NOMO-1 treated with DMSO at 0.1 percent for 48 hours (cell line): ENCODE measurements around the gene NACAD.
"Not testable (repeated sequence)": the region's sequence is repeated elsewhere in the genome, so short reads cannot be mapped to it uniquely, and the experiment has no call there.

Source experiments
- DNase-seq: peaks from one replicate; lab custom pipeline; 2025; ENCODE audit not compliant: unreplicated experiment; lab: John Stamatoyannopoulos, UW

The NACAD gene

DNA sequence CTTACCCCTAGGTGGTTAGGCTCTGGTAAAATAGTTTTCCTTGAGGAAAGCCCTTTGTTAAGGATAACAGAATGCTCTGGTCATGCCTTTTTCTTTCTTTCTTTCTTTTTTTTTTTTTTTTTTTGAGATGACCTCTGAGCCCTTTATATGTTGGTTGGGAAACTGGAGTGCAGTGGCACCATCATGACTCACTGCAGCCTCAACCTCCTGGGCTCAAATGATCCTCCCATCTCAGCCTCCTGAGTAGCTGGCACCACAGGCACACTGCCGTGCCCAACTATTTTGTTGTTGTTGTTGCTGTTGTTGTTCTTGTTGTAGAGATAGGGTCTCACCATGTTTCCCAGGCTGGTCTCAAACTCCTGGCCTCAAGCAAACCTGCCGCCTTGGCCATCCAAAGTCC lies 27.4 kb downstream of the NACAD start:
- DNase-seq, result no peak

DNA sequence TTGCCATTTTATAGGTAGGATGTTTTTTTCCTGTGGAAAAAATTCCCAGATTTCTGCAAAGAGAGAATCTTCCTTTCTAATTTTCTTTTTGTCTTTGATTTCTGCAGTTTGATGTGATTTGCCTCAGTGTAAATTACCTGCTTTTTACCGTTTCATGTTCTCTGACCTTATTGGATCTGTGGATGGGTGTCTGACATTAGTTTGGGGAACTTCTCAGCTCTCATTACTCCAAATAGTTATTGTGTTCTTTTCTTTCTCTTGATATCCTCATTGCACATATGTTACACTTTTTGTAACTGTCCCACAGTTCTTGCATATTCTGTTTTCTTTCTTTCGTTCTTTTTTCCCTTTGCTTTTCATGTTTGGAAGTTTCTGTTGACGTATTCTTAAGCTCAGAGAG lies 28.5 kb downstream of the NACAD start:
- DNase-seq, result no peak

DNA sequence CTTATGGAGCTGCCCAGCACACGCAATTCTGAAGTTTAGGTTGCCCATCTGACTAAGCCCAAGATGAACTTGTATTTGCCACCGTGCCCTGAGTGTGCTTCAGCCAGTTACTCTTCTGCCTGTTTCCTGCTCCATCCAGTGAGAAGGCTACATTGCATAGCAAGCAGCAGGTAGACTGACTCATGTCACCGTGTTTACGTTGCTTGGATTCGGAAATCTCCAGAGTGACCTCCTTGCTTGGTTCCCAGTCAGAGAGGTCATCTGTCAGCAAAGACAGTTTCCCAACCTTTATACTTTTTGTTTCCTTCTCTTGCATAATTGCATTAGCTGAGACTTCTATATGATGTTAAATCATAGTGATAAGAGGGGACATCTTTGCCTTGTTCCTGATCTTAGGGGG lies 30.9 kb downstream of the NACAD start:
- no peak for DNase-seq

DNA sequence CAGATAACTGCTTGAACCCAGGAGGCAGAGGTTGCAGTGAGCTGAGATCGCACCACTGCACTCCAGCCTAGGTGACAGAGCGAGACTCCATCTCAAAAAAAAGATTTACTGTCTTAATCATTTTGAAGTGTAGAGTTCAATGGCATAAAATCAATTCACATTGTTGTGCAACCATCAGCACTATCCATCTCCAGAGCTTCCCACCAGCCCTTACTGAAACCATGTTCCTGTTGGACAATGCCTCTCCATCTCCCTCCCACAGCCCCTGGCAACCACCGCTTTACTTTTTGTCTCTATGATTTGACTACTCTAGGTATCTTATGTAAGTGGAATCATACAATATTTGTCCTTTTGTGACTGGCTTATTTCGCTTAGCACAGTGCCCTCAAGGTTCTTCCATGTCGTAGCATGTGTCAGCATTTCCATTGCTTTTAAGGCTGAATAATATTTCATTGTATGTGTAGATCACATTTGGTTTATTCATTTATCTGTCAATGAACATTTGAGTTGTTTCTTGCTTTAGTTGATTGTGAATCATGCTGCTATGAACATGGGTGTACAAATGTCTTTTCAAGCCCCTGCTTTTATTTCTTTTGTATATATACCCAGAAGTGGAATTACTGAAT lies 33.1 kb downstream of the NACAD start:
- DNase-seq, result no peak

GRCh38 chr7:45055016-45055415 lies 33.8 kb downstream of the NACAD start:
- no peak for DNase-seq

DNA sequence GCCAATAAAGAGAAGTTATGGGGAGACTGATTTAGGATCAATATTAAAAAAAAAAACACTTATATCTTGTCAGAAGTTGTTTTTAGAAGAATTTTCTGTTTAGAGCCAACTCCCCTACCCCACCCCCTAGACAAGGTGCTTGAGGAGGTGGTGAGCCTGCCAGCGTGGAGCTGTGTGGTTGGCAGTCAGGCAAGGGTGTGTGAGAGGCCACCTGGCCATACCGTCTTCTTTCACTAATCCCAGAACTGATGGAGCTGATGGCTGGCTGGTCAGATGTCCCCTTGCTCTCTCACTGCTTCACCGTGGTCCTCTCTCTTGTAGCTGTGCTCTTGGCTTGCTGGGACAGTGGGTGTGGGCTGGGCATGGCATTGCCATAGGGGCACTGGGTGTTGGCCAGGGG lies 34.3 kb downstream of the NACAD start:
- DNase-seq, result no peak

DNA sequence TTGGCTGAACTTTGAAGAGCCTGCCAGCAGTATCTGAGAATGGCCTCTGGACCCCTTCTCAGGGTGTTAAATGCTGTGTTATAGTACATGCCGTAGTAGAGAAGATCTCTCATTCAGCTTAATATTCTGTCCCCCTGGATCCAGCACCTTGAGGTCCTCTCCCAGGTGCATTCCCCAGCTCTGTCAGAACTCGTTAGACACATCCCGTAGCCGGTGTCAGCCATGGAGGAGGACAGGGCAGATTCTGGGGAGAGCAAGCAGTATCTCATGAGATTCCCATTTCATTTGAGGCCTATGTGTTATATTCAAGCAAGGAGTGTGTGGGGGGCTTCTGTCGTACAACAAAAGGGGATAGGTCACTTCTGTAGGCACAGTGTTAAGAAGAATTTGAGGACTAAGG lies 34.8 kb downstream of the NACAD start:
- DNase-seq, result no peak

DNA sequence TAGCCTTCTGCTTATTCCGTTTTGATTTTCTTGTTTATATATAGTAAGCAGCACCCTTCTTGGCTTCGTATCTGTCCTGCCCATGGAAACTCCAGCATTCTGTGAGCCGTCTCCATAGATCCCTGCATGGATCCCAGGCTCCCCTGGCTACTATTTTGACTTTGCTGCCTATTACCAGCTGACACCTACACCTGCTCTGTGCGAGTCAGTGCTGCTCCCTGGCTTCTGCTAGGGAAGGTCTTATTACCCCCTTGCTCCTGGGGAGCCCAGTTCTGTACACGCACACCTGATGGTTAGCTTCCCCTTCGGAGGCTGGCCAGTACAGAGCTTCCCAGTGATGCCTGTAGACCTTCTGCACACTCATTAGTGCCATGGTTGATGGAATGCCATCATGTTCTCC lies 35.4 kb downstream of the NACAD start:
- no peak for DNase-seq

- DNase-seq, result no peak
Observed at GRCh38 chr7:45052011-45052410, 36.8 kb downstream of the NACAD start.

DNA sequence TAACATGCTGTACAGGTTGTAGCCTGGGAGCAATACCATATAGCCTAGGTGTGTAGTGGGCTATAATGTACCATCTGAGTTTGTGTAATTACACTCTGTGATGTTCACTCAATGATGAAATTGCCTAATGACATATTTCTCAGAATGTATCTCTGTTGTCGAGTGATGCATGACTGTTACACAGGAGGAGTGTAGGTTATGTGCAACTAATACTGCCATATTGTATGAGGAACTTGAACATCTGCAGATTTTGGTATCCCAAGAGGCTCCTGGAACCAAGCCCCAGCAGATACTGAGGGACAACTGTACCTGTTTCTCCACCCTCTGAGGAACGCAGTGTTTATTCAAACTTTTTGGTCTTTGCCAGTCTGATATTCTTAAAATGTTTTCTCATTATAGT lies 38.6 kb downstream of the NACAD start:
- DNase-seq, result no peak

GRCh38 chr7:45048748-45049147 lies 40.0 kb downstream of the NACAD start:
- DNase-seq, result no peak

- DNase-seq, result no peak
Observed at GRCh38 chr7:45044338-45044737, 44.4 kb downstream of the NACAD start.

GRCh38 chr7:45039106-45039505 lies 49.7 kb downstream of the NACAD start:
- DNase-seq, result no peak

- DNase-seq, result no peak
Observed at GRCh38 chr7:45037876-45038275, 50.9 kb downstream of the NACAD start.

DNA sequence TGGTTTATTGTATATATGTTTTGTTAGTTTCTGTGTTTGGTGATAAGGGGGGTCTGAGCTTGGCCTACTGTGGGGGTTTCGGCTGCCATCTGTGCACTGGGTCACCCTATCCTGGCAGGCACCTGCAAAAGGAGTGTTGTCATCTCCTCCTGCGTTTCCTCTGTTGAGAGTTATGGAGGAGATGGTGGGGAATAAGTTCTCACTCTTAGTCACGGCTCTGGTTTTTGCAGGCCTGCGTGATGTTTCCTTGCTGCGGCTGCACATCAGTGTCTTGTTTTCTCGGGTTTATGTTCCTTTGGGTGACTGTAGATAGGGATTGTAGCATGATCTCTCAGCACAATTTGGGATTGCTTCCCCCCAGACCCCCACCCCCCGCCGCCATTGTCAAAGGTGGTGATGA lies 52.0 kb downstream of the NACAD start:
- DNase-seq, result no peak

DNA sequence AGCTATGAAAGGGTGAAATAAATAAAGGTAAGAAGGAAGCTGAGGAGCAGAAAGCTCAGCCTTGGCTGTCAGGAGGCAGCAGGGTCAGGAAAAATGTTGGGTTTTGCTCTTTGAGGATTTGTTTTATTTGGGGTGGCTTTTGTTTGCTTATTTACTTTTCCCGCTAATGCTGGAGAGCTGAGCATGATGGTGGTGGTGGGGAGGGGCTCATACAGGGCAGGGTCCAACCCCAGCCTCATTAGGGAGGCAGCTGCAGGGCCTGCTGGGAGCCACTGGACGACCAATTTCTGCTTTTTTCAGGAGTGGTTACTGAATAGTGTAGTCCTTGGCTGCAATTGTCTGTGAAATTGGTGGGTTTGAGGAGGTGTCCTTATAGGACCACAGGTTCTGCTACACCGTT lies 52.5 kb downstream of the NACAD start:
- DNase-seq, result no peak

GRCh38 chr7:45035893-45036292 lies 52.9 kb downstream of the NACAD start:
- DNase-seq, result no peak

DNA sequence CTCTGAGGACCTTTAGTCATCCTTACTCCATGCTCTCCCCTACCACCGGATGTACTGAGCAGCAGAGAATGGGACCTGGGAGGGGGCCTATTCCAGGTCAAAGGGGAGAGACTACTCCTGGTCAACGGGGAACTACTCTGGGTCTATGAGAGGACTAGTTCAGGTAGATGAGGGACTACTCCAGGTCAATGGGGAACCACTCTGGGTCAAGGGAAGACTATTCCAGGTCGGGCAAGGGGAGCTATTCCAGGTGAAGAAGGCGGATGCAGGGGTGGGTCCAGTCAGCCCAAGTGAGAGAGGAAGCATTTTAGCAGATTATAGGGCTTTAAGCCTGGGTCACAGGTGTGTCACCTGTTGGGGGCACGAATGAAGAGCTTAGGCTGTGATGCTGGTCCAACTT lies 53.4 kb downstream of the NACAD start:
- no peak for DNase-seq

DNA sequence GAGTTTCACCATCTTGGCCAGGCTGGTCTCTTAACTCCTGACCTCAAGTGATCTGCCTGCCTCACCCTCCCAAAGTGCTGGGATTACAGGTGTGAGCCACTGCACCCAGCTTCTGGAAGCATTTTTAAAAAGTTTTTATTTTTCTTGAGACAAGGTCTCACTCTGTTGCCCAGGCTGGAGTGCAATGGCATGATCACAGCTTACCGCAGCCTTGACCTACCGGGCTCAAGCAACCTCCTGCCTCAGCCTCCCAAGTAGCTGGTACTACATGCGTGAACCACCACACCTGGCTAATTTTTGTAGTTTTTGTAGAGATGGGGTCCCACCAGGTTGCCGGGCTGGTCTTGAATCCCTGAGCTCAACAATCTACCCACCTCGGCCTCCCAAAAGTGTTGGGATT lies 54.1 kb downstream of the NACAD start:
- DNase-seq, result not testable (repeated sequence)

DNA sequence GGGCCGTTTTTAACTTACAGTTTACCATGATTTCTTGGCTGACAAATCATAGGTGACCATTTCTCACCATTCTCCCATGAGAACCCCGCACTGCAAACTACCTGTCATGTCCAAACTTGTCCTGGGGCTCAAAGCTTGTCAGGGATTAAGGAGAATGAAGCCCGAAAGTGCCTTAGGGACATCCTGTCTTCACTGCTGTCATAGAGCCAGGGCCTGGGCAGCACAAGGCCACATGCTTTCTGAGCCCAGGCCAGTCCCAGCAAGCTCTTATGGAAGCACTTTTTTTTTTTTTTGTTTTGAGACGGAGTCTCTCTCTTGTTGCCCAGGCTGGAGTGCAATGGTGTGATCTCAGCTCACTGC lies 54.9 kb downstream of the NACAD start:
- no peak for DNase-seq

- no peak for DNase-seq
Observed at GRCh38 chr7:45033261-45033930, 55.4 kb downstream of the NACAD start.

DNA sequence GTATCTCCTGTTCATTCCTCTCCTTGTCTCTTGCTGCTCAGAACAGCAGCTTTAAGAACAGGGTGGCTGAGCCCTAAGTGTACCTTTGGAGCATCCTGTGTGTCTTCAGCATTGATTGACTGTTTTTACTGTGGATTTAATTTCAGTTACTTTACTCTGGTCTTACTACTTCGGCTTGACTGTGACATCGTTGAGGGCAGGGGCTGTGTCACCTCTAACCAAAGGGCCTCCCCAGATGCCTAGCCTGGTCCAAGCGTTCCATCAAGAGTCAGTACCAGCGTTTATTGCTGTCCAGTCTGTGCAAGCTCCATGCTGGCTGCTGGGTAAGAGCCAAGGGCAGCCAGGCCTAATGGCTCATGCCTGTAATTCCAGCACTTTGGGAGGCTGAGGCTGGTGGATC lies 56.3 kb downstream of the NACAD start:
- no peak for DNase-seq

DNA sequence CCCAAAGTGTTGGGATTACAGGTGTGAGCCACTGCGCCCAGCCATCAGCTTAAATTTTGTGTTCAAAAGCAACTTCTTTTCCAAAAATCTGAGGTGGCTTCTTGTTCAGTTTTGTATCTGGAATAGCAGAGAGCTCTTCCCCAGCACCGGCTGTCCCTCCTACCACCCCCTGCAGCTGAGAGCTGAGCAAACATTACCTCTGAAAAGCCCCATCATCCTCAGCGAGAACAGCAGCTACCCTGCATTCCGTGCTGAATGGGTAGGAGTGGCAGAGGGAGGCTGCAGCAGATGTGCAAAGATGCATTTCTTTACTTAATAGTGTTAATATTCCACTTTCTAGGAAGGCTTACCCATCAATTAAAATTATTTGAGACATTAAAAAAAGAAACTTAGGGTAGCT lies 56.9 kb downstream of the NACAD start:
- DNase-seq, result no peak
